DOHH2 (cell line): Measurements from ENCODE around the gene CATSPER3.

Experiments used
- H3F3A ChIP-seq: fragments of 200-600 bp; sonication (generic), shearing (Covaris generic); 2 replicates; pipeline ENCODE4 v1.6.0; 2016; ENCODE audit warnings: antibody characterized with exemption, mild to moderate bottlenecking; ENCODE audit not compliant: control insufficient read depth, insufficient read depth
- H3K27ac ChIP-seq: fragments of 200-600 bp; sonication (generic); 2 replicates; pipeline ENCODE4 v1.5.1; 2014; ENCODE audit warnings: low read depth, mild to moderate bottlenecking, low read length, moderate library complexity
- H3K27me3 ChIP-seq: fragments of 200-600 bp; sonication (generic); 2 replicates; pipeline ENCODE4 v1.6.1; 2014; ENCODE audit warnings: mild to moderate bottlenecking, low read length, mixed read lengths; ENCODE audit not compliant: control insufficient read depth
- H3K36me3 ChIP-seq: fragments of 200-600 bp; sonication (generic); 2 replicates; pipeline ENCODE4 v1.6.1; 2014; ENCODE audit warnings: mild to moderate bottlenecking, low read length, moderate library complexity, mixed read lengths; ENCODE audit not compliant: control insufficient read depth
- H3K4me1 ChIP-seq: fragments of 200-600 bp; sonication (generic); 2 replicates; pipeline ENCODE4 v1.6.1; 2014; ENCODE audit warnings: mild to moderate bottlenecking, low read length, mixed read lengths; ENCODE audit not compliant: control insufficient read depth
- H3K4me2 ChIP-seq: fragments of 200-600 bp; sonication (generic); 2 replicates; pipeline ENCODE4 v1.6.0; 2014; ENCODE audit warnings: mild to moderate bottlenecking, low read length, moderate library complexity
- H3K4me3 ChIP-seq: fragments of 200-600 bp; sonication (generic); 2 replicates; pipeline ENCODE4 v1.5.1; 2014; ENCODE audit warnings: mild to moderate bottlenecking, low read length, mixed read lengths
- H3K79me2 ChIP-seq: fragments of 200-600 bp; sonication (generic); 2 replicates; pipeline ENCODE4 v1.6.1; 2014; ENCODE audit warnings: mild to moderate bottlenecking, low read length, mixed read lengths; ENCODE audit not compliant: control insufficient read depth
- H3K9me2 ChIP-seq: fragments of 200-600 bp; sonication (generic); replicated peaks from 2 replicates; pipeline ENCODE4 v1.6.1; 2014; ENCODE audit warnings: mild to moderate bottlenecking, low read length, mixed read lengths; ENCODE audit not compliant: control insufficient read depth
- H3K9me3 ChIP-seq: fragments of 200-600 bp; sonication (generic); 2 replicates; pipeline ENCODE4 v1.6.1; 2014; ENCODE audit warnings: antibody characterized with exemption, low read length, mixed read lengths; ENCODE audit not compliant: control insufficient read depth, insufficient read depth
- H4K20me1 ChIP-seq: fragments of 200-600 bp; sonication (generic); 2 replicates; pipeline ENCODE4 v1.6.0; 2014; ENCODE audit warnings: low read depth, mild to moderate bottlenecking, antibody characterized with exemption, low read length, moderate library complexity; ENCODE audit not compliant: control insufficient read depth, insufficient read depth
- CTCF ChIP-seq: fragments of 200-600 bp; sonication (generic); IDR thresholded peaks from one replicate; pipeline ENCODE4 v1.5.1; 2014; ENCODE audit warnings: antibody characterized with exemption, mild to moderate bottlenecking, low read depth, low read length; ENCODE audit not compliant: poor library complexity, severe bottlenecking
- EZH2phosphoT487 ChIP-seq: fragments of 200-600 bp; sonication (generic); IDR thresholded peaks from 2 replicates; pipeline ENCODE4 v1.6.1; 2017; ENCODE audit warnings: borderline replicate concordance, mild to moderate bottlenecking, antibody characterized with exemption, low read length, moderate library complexity, mixed read lengths

Gene CATSPER3

DNA sequence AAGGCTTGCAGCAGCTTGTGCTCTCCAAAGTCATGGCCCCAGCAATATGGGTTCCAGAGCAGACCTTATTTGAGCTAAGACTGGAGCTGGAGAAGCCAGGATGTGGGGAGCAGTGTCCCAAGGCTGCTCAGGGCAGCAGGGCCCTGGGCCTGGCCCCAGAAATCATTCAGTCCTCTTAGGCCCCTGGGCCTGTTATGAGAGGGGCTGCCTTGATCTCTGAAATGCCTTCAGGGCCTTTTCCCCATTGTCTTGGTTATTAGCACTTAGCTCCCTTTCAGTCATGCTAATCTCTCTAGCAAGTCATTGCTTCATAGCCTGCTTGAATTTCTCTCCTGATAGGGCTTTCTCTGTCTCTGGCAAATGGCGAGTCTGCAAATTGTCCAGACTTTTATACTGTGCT is 9.1 kb downstream of the CATSPER3 start:
- Histone ChIP-seq H3K79me2 (no peaks in the 10 kb centered on the region), H4K20me1 (no peaks in the 10 kb centered on the region), H3K4me2 (no peak overlapping the region), H3K27me3 (no peaks in the 10 kb centered on the region), H3K4me1 (no peaks in the 10 kb centered on the region), H3K27ac (no peak overlapping the region), H3K36me3 (no peaks in the 10 kb centered on the region), H3K9me3 (peaks cover 18% of the 10 kb centered on the region), H3K4me3 (no peak overlapping the region), H3K9me2 (no peaks in the 10 kb centered on the region), H3F3A (no peaks in the 10 kb centered on the region)
- no peak for TF ChIP-seq CTCF
- no peak for TF ChIP-seq EZH2phosphoT487

DNA sequence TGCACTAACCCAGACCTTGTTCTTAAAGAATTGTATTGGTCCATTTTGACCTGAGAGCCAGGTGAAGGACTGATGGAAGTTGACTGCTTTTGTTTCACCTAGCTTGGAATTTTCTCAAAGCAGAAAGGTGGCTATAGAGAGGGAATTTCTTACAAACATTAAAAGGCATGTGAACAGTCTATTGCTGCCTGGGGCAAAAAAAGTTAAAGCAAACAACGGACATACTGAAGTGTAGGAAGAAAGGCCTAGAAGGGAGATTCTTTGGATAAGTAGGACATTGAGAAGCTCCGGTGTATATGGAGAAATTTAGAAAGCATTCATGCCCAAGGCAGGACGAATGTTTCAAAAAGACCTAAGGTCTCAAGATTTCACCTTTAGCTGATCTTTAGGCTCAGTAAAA is 11.7 kb downstream of the CATSPER3 start:
- Histone ChIP-seq H3K9me2 (no peaks in the 10 kb centered on the region), H3K4me3 (no peak overlapping the region), H3F3A (no peaks in the 10 kb centered on the region), H3K9me3 (peaks cover 36% of the 10 kb centered on the region), H3K4me1 (no peaks in the 10 kb centered on the region), H3K36me3 (no peaks in the 10 kb centered on the region), H3K79me2 (no peaks in the 10 kb centered on the region), H4K20me1 (no peaks in the 10 kb centered on the region), H3K27me3 (no peaks in the 10 kb centered on the region), H3K27ac (no peak overlapping the region), H3K4me2 (no peak overlapping the region)
- TF ChIP-seq EZH2phosphoT487: no peak
- TF ChIP-seq CTCF: no peak

DNA sequence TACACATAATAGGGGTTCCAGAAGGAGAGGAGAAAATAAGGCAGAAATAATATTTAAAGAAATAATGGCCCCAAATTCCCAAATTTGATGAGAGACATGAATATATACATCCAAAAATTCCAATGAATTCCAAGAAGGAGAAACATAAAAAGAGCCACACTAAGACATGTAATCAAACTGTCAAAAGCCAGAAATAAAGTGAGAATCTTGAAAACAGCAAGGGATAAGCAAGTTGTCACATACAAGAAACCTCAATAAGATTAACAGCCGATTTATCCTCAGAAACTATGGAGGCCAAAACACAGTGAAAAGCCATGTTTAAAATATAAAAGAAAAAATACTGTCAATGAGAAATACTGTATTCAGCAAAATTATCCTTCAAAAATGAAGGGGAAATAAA is 14.5 kb downstream of the CATSPER3 start:
- H3K9me2 ChIP-seq: no peaks in the 10 kb centered on the region
- peaks cover 27% of the 10 kb centered on the region for H3K9me3 ChIP-seq
- H3K4me1 ChIP-seq: no peaks in the 10 kb centered on the region

More for the DNA sequence above, 14.5 kb downstream of the CATSPER3 start:
- H3K36me3 ChIP-seq: no peaks in the 10 kb centered on the region
- H3K4me3 ChIP-seq: no peak overlapping the region
- no peaks in the 10 kb centered on the region for H3F3A ChIP-seq
- no peaks in the 10 kb centered on the region for H3K27me3 ChIP-seq
- H3K79me2 ChIP-seq: no peaks in the 10 kb centered on the region
- H3K27ac ChIP-seq: no peak overlapping the region
- no peaks in the 10 kb centered on the region for H4K20me1 ChIP-seq
- no peak overlapping the region for H3K4me2 ChIP-seq
- no peak for TF ChIP-seq CTCF
- TF ChIP-seq EZH2phosphoT487: no peak
